ENCODE results near the gene MTMR12.

MTMR12 gene

DNA sequence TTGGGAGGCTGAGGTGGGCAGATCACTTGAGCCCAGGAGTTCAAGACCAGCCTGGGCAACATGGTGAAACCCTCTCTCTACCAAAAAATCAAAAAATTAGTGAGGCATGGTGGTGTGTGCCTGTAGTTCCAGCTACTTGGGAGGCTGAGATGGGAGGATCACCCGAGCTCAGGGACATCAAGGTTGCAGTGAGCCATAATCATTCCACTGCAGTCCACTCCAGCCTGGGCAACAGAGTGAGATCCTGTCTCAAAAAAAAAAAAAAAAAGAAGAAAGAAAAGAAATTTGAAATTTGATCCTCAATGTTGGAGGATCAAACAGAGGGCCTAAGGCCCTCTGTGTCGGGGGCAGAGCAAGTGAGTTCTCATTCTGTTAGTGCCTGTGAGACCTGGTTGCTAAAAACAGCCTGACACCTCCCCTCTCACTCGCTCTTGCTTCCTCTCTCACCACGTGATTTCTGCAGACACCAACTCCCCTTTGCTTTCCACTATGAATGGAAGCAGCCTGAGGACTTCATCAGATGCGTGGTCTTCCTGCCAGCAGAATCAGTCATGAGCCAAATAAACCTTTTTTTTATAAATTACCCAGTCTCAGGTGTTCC lies 130.2 kb downstream of the MTMR12 start:
- no peak overlapping the region for H3K4me3 ChIP-seq
- TF ChIP-seq, protein P1, sequence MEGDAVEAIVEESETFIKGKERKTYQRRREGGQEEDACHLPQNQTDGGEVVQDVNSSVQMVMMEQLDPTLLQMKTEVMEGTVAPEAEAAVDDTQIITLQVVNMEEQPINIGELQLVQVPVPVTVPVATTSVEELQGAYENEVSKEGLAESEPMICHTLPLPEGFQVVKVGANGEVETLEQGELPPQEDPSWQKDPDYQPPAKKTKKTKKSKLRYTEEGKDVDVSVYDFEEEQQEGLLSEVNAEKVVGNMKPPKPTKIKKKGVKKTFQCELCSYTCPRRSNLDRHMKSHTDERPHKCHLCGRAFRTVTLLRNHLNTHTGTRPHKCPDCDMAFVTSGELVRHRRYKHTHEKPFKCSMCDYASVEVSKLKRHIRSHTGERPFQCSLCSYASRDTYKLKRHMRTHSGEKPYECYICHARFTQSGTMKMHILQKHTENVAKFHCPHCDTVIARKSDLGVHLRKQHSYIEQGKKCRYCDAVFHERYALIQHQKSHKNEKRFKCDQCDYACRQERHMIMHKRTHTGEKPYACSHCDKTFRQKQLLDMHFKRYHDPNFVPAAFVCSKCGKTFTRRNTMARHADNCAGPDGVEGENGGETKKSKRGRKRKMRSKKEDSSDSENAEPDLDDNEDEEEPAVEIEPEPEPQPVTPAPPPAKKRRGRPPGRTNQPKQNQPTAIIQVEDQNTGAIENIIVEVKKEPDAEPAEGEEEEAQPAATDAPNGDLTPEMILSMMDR (IDR thresholded peaks at IDR 0.05) = no peak

More for the DNA sequence above, 130.2 kb downstream of the MTMR12 start:
- no peak for DNase-seq
- Histone ChIP-seq H3K27ac (no peak overlapping the region), H3K27me3 (no peaks in the 10 kb centered on the region), H3K4me1 (no peaks in the 10 kb centered on the region), H3K36me3 (no peaks in the 10 kb centered on the region), H3K9me3 (peaks cover 0 to under 1% (median 0%) of the 10 kb centered on the region in 3 donors)
- intact Hi-C loops (cut with DNase I; ENCODE audit: low total_unique reads) = no loop called here

All from tibial artery (tissue), 4 donors.